Thymus (tissue), 11 donors: ENCODE results near the gene PPL. TPM values are rescaled to one million over a fixed set of nuclear protein-coding genes. Genes with fewer than 3 reads are reported as not detected.
"Not testable (repeated sequence)": the region's sequence is repeated elsewhere in the genome, so short reads cannot be mapped to it uniquely, and the experiment has no call there.

Experiments used
- DNase-seq, 9 donors: peaks; one replicate each; pipeline ENCODE4 v3.0.0-alpha.2; 2013; ENCODE audit warnings: low spot score in 9 of 9, low read depth in 6 of 9, missing footprints in 1 of 9
- H3K27ac ChIP-seq, 2 donors: one replicate each; pipeline ENCODE4 v1.5.1; 2013; ENCODE audit warnings: control low read depth in 1 of 2, low read depth in 1 of 2, low read length in 1 of 2, mild to moderate bottlenecking in 1 of 2, moderate library complexity in 1 of 2
- H3K27me3 ChIP-seq, 2 donors: one replicate each; pipeline ENCODE4 v1.5.1; 2013; ENCODE audit warnings: low read length in 1 of 2; ENCODE audit not compliant: control insufficient read depth in 2 of 2, insufficient read depth in 1 of 2
- H3K36me3 ChIP-seq, 2 donors: one replicate each; pipeline ENCODE4 v1.5.1; 2013; ENCODE audit warnings: low read length in 1 of 2, mild to moderate bottlenecking in 1 of 2, moderate library complexity in 1 of 2; ENCODE audit not compliant: control insufficient read depth in 2 of 2, insufficient read depth in 2 of 2
- H3K4me1 ChIP-seq, 2 donors: one replicate each; pipeline ENCODE4 v1.5.1; 2013; ENCODE audit warnings: low read length in 2 of 2; ENCODE audit not compliant: control insufficient read depth in 2 of 2, insufficient read depth in 2 of 2
- H3K4me3 ChIP-seq, 2 donors: one replicate each; pipeline ENCODE4 v1.5.1; 2013; ENCODE audit warnings: low read length in 2 of 2, control low read depth in 1 of 2, mild to moderate bottlenecking in 1 of 2
- H3K9me3 ChIP-seq, 2 donors: one replicate each; pipeline ENCODE4 v1.5.1; 2013; ENCODE audit warnings: low read length in 1 of 2, mild to moderate bottlenecking in 1 of 2; ENCODE audit not compliant: control insufficient read depth in 2 of 2, insufficient read depth in 1 of 2
- WGBS: extraction: QIAGEN DNeasy Blood & Tissue Kit; methylation state at CpG from one replicate; pipeline ENCODE4 v1.1.7; 2013; 5-methylcytosine and 5-hydroxymethylcytosine counted together
- polyA plus RNA-seq: library from polyadenylated mRNA; stranded (reverse); fragments of 200-250 nt; gene quantifications from one replicate; pipeline ENCODE4 v1.2.3, GENCODE V29; 2013
- total RNA-seq: library from RNA; stranded (reverse); fragments of 120-200 nt; gene quantifications from one replicate; pipeline ENCODE4 v1.2.4, GENCODE V29; 2013
- donor health status: healthy.

Gene PPL
- total and polyA plus RNA-seq, 2 donors = 3.7 to 14.3 TPM

GRCh38 chr16:4976611-4977145 lies 39.7 kb upstream of the PPL start:
- H3K27me3 ChIP-seq = peaks cover 0 to 2% of the 10 kb centered on the region in 2 donors
- WGBS = 94% methylated on average over 5 of the region's 5 CpGs
- H3K27ac ChIP-seq = no peak overlapping the region
- H3K36me3 ChIP-seq = no peaks in the 10 kb centered on the region
- H3K4me1 ChIP-seq = no peaks in the 10 kb centered on the region
- no peak overlapping the region for H3K4me3 ChIP-seq
- peaks cover 0 to 13% of the 10 kb centered on the region in 2 donors for H3K9me3 ChIP-seq
- DNase-seq = no peak

GRCh38 chr16:4976079-4976478 lies 39.1 kb upstream of the PPL start:
- Histone ChIP-seq H3K27me3 (peaks cover 0 to 2% of the 10 kb centered on the region in 2 donors), H3K4me3 (no peak overlapping the region), H3K27ac (no peak overlapping the region), H3K9me3 (peaks cover 0 to 13% of the 10 kb centered on the region in 2 donors), H3K36me3 (no peaks in the 10 kb centered on the region), H3K4me1 (no peaks in the 10 kb centered on the region)
- DNase-seq = no peak
- WGBS = 72% methylated on average over 2 of the region's 2 CpGs

DNA sequence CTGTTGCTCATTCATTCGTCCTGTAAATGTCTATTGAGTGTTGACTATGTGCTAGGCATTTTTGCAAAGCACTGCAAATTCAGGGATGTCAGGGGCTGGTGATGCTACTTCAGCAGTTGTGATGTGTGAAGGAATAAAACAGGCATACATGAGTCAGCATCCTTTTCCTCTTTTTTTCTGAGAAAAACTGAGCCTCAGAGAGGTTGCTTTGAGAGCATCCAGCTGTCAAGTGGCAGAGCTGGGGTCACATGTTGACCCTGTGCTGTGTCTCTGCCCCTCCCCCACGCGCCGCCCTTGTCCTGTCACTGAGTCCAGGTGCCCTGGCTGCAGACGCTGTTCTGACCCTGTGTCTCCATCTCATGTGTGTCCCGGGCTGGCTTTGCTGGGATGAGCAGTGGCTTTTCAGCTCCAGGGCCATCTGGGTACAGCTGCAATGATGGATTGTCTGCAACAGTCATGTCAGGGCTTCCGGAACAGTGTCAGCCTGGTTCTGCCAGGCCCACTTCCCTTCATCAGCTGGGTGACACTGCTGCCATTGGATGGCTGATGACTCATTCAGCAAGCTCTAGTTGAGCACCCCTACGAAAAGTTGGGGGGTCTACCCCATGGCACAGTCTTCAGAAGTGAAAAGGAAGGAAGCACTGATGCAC lies 36.1 kb upstream of the PPL start:
- WGBS = 67% methylated on average over 8 of the region's 8 CpGs
- no peak overlapping the region for H3K4me3 ChIP-seq
- H3K36me3 ChIP-seq = no peaks in the 10 kb centered on the region
- H3K27ac ChIP-seq = no peak overlapping the region
- peaks cover 0 to 13% of the 10 kb centered on the region in 2 donors for H3K9me3 ChIP-seq
- no peak for DNase-seq
- H3K4me1 ChIP-seq = peaks cover 9 to 10% of the 10 kb centered on the region in 2 donors
- H3K27me3 ChIP-seq = no peaks in the 10 kb centered on the region

GRCh38 chr16:4970010-4970409 lies 33.1 kb upstream of the PPL start:
- Histone ChIP-seq H3K27me3 (no peaks in the 10 kb centered on the region), H3K4me3 (no peak overlapping the region), H3K36me3 (no peaks in the 10 kb centered on the region), H3K4me1 (peaks cover 9 to 10% of the 10 kb centered on the region in 2 donors), H3K9me3 (peaks cover 0 to 6% of the 10 kb centered on the region in 2 donors), H3K27ac (no peak overlapping the region)
- peak in 2 of 9 donors; percentile 24 to 54 for DNase-seq
- 35% methylated on average over 3 of the region's 3 CpGs for WGBS

DNA sequence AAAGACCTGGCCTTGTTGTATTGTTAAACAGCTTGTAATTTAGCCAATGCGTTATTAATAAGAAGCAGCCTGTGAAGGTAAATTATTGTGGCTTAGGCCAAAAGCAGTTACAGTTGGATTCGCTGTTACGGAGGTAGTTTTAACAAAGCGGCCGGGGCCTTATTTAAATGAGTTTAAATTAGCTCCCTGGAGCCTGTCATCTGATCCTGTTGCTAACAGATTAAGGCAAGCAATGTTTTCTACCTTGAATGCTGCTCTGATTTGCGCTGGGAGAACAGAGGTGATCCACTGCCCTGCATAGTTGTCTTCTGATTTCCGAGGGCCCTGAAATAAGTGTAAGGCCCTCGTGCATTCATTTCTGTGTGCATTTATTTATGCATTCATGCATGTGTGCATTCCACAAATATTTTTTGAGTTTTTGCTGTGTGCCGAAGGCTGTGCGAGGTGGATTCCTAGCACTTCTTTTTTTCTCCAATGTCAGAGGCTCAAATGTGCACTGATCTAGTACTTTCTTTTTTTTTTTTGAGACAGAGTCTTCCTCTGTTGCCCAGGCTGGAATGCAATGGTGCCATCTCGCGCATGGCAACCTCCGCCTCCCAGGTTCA lies 32.0 kb upstream of the PPL start:
- WGBS = 88% methylated on average over 13 of the region's 13 CpGs
- DNase-seq = no peak
- Histone ChIP-seq H3K27ac (no peak overlapping the region), H3K27me3 (no peaks in the 10 kb centered on the region), H3K9me3 (peaks cover 0 to 6% of the 10 kb centered on the region in 2 donors), H3K4me3 (no peak overlapping the region), H3K36me3 (no peaks in the 10 kb centered on the region), H3K4me1 (peaks cover 9 to 10% of the 10 kb centered on the region in 2 donors)

DNA sequence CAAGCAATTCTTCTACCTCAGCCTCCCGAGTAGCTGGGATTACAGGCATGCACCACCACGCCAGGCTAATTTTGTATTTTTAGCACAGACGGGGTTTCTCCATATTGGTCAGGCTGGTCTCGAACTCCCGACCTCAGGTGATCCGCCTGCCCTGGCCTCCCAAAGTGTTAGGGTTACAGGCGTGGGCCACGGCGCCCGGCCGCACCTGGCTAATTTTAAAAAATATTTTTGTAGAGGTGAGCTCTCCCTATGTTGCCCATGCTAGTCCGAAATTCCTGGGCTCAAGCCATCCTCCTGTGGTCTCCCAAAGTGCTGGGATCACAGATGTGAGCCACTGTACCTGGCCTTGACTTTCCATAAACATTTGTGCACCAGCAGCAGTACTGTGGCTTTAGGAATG lies 31.3 kb upstream of the PPL start:
- H3K4me3 ChIP-seq, H3K27me3 ChIP-seq, H3K9me3 ChIP-seq, DNase-seq, H3K36me3 ChIP-seq, H3K27ac ChIP-seq: not testable (repeated sequence)
- H3K4me1 ChIP-seq = peaks cover 9 to 10% of the 10 kb centered on the region in 2 donors
- 93% methylated on average over 12 of the region's 12 CpGs for WGBS

DNA sequence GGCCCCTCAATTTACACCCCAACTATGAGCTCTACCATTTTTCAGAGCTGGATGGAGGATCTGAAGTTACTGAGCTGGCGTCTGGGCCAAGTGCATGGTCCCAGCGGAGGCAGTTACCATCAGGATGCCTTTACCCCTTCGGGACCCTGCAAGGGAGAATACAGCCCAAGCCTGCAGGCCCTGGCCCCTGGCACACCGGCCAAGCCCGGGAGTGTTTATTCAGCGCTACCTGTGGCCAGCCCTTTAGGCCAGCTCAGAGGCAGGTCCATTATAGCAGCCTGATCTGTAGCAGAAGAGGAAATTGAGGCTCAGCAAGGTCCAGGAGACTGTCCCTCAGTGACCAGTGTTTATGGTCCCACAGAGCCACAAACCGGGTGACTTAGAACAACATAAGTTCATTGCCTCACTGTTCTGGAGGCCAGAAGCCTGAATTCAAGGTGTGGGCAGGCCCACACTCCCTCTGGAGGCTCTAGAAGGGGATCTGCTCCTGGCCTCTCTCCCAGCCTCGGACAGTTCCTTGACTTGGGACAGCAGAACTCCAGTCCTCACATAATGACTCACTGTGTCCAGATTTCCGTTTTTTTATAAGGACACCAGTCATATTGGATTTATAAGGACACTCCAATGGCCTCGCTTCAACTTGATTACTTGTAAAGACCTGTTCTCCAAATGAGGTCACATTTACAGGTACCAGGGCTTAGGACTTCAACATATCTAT lies 29.9 kb upstream of the PPL start:
- Histone ChIP-seq H3K4me3 (no peak overlapping the region), H3K27me3 (no peaks in the 10 kb centered on the region), H3K27ac (no peak overlapping the region), H3K9me3 (no peaks in the 10 kb centered on the region), H3K36me3 (no peaks in the 10 kb centered on the region), H3K4me1 (peaks cover 9 to 10% of the 10 kb centered on the region in 2 donors)
- WGBS = 90% methylated on average over 10 of the region's 10 CpGs
- no peak for DNase-seq

DNA sequence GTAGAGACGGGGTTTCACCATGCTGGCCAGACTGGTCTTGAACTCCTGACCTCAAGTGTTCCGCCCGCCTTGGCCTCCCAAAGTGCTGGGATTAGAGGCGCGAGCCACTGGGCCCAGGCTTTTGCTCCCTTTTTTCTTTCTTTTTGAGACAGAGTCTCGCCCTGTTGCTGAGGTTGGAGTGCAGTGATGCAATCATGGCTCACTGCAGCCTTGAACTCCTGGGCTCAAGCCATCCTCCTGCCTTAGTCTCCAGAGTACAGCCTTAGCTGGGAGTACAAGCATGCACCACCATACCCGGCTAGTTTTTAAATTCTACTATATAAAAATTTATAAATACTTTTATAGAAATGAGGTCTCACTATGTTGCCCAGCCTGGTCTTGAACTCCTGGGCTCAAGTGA lies 26.6 kb upstream of the PPL start:
- H3K9me3 ChIP-seq, DNase-seq: not testable (repeated sequence)
- 96% methylated on average over 7 of the region's 7 CpGs for WGBS

GRCh38 chr16:4962716-4963115 lies 25.8 kb upstream of the PPL start:
- no peaks in the 10 kb centered on the region for H3K36me3 ChIP-seq
- no peak overlapping the region for H3K27ac ChIP-seq
- WGBS = 59% methylated on average over 7 of the region's 7 CpGs
- H3K9me3 ChIP-seq = peaks cover 1 to 12% of the 10 kb centered on the region in 2 donors
- peaks cover 2 to 6% of the 10 kb centered on the region in 2 donors for H3K4me1 ChIP-seq
- DNase-seq = no peak
- peaks cover under 1 to 21% of the 10 kb centered on the region in 2 donors for H3K27me3 ChIP-seq
- H3K4me3 ChIP-seq = no peak overlapping the region

More for the DNA sequence above, 26.6 kb upstream of the PPL start:
- H3K27me3 ChIP-seq = peaks cover 0 to 13% of the 10 kb centered on the region in 2 donors
- H3K4me1 ChIP-seq, H3K4me3 ChIP-seq, H3K27ac ChIP-seq, H3K36me3 ChIP-seq: not testable (repeated sequence)
